ENCODE measurements around the gene ELP5.
A peak's percentile ranks its signal among the peaks of the same experiment; 100 is the strongest.

Gene ELP5

DNA sequence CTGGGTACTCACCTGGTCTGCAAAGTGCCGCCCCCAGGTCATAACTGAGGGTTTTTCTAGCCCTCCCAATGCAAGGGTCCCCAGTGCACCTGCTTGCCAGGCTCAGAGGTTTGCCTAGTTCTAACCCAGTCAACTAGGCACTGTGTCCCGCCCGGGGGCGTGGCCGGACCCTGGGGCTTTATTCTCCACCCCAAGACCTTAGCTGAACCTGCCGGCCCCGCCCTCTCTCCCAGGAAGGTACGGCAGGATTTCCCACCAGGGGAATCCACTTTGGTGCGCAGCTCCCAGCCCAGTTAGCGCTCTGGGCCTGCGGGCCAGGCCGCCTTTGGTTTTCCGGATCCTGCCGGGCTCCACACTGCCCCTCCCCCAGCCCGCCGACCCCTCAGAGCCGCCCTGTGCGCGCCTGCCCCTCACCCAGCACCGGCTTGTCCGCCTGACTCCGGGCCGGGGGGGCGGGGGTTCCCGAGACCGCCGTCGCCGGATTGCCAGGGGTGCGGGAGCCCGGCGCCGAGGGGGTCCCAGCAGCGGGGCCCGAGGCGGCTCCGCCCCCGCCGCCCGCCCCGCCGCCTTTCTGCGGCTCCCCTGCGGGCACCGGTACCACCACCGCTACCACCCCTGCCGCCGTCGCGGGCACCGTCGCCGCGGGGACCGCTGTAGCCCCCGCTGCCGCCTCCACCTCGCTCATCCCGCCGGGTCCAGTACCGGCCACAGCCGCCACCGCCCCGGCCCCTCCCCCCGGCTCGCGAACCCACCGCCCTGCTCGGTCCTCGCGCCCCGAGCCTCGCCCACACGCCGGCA, 42.0 kb downstream of the ELP5 start (continued):
- TF ChIP-seq HOXA7 (CRISPR knock-in tag; IDR thresholded peaks at IDR 0.05; ENCODE audit: borderline replicate concordance) (no peak), ZNF76 (tag by site-specific recombination; IDR thresholded peaks at IDR 0.05; ENCODE audit: borderline replicate concordance, low read depth) (no peak), KLF1 (tag by site-specific recombination; IDR thresholded peaks at IDR 0.05) (peak; percentile 95), ZNF558 (tag by site-specific recombination; IDR thresholded peaks at IDR 0.05) (no peak), ZNF114 (tag by site-specific recombination; IDR thresholded peaks at IDR 0.05) (no peak), SP2 (tag by site-specific recombination; IDR thresholded peaks at IDR 0.05) (0 out of 2 replicates have a peak, but pooled peaks have one; percentile 19), ZNF529 (tag by site-specific recombination; IDR thresholded peaks at IDR 0.05; ENCODE audit: insufficient replicate concordance) (no peak), PATZ1 (tag by site-specific recombination; IDR thresholded peaks at IDR 0.05) (0 out of 2 replicates have a peak, but pooled peaks have one; percentile 20)
- TF ChIP-seq, protein P1, sequence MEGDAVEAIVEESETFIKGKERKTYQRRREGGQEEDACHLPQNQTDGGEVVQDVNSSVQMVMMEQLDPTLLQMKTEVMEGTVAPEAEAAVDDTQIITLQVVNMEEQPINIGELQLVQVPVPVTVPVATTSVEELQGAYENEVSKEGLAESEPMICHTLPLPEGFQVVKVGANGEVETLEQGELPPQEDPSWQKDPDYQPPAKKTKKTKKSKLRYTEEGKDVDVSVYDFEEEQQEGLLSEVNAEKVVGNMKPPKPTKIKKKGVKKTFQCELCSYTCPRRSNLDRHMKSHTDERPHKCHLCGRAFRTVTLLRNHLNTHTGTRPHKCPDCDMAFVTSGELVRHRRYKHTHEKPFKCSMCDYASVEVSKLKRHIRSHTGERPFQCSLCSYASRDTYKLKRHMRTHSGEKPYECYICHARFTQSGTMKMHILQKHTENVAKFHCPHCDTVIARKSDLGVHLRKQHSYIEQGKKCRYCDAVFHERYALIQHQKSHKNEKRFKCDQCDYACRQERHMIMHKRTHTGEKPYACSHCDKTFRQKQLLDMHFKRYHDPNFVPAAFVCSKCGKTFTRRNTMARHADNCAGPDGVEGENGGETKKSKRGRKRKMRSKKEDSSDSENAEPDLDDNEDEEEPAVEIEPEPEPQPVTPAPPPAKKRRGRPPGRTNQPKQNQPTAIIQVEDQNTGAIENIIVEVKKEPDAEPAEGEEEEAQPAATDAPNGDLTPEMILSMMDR (tag by site-specific recombination; IDR thresholded peaks at IDR 0.05), result no peak
- TF ChIP-seq, protein P2, sequence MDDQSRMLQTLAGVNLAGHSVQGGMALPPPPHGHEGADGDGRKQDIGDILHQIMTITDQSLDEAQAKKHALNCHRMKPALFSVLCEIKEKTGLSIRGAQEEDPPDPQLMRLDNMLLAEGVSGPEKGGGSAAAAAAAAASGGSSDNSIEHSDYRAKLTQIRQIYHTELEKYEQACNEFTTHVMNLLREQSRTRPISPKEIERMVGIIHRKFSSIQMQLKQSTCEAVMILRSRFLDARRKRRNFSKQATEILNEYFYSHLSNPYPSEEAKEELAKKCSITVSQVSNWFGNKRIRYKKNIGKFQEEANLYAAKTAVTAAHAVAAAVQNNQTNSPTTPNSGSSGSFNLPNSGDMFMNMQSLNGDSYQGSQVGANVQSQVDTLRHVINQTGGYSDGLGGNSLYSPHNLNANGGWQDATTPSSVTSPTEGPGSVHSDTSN (CRISPR knock-in tag; IDR thresholded peaks at IDR 0.05), result no peak
- TF ChIP-seq, protein P3, sequence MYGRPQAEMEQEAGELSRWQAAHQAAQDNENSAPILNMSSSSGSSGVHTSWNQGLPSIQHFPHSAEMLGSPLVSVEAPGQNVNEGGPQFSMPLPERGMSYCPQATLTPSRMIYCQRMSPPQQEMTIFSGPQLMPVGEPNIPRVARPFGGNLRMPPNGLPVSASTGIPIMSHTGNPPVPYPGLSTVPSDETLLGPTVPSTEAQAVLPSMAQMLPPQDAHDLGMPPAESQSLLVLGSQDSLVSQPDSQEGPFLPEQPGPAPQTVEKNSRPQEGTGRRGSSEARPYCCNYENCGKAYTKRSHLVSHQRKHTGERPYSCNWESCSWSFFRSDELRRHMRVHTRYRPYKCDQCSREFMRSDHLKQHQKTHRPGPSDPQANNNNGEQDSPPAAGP (tag by site-specific recombination; IDR thresholded peaks at IDR 0.05), result no peak

GRCh38 chr17:7294614-7295153, 42.7 kb downstream of the ELP5 start, which contains the start of gene YBX2:
TSS of gene YBX2 (minus strand) at chr17:7294639. CDS start at chr17:7294500, 139 bp downstream.
- Histone ChIP-seq H3K27ac (ENCODE audit: extremely low read depth, low read depth, low read length) (peak within 1 kb of the TSS; percentile 37; the same call in 1 of the 2 replicates), H3K4me1 (ENCODE audit: control insufficient read depth, insufficient read depth, low read length) (peaks cover 6% of the 10 kb centered on the region; the same call in 1 of the 2 replicates), H3K4me3 (ENCODE audit: low read depth, low read length) (peak within 1 kb of the TSS; percentile 6; the same call in 1 of the 2 replicates), H3K9me3 (ENCODE audit: control insufficient read depth, insufficient read depth, low read depth, low read length) (no peaks in the 10 kb centered on the region), H3K36me3 (ENCODE audit: control insufficient read depth in 2 of 2, insufficient read depth in 1 of 2, low read length in 2 of 2) (no peaks in the 10 kb centered on the region)
- ChIA-PET POLR2A (no interaction called here), CTCF (no interaction called here)
- no peak for TF ChIP-seq ZNF10 (tag by site-specific recombination; IDR thresholded peaks at IDR 0.05)
- TF ChIP-seq ZNF518A (tag by site-specific recombination; conservative IDR thresholded peaks at IDR 0.05; ENCODE audit: low read depth), result no peak
- TF ChIP-seq, protein P4, sequence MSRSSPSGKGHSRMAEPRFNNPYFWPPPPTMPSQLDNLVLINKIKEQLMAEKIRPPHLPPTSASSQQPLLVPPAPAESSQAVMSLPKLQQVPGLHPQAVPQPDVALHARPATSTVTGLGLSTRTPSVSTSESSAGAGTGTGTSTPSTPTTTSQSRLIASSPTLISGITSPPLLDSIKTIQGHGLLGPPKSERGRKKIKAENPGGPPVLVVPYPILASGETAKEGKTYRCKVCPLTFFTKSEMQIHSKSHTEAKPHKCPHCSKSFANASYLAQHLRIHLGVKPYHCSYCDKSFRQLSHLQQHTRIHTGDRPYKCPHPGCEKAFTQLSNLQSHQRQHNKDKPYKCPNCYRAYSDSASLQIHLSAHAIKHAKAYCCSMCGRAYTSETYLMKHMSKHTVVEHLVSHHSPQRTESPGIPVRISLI (tag by site-specific recombination; IDR thresholded peaks at IDR 0.05), result no peak
- TF ChIP-seq ZFP37 (tag by site-specific recombination; IDR thresholded peaks at IDR 0.05), result no peak
- TF ChIP-seq, protein P5, sequence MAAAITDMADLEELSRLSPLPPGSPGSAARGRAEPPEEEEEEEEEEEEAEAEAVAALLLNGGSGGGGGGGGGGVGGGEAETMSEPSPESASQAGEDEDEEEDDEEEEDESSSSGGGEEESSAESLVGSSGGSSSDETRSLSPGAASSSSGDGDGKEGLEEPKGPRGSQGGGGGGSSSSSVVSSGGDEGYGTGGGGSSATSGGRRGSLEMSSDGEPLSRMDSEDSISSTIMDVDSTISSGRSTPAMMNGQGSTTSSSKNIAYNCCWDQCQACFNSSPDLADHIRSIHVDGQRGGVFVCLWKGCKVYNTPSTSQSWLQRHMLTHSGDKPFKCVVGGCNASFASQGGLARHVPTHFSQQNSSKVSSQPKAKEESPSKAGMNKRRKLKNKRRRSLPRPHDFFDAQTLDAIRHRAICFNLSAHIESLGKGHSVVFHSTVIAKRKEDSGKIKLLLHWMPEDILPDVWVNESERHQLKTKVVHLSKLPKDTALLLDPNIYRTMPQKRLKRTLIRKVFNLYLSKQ (tag by site-specific recombination; IDR thresholded peaks at IDR 0.05; ENCODE audit: borderline replicate concordance), result no peak
- no peak for TF ChIP-seq ZNF624 (tag by site-specific recombination; IDR thresholded peaks at IDR 0.05)
- TF ChIP-seq GLIS2 (tag by site-specific recombination; IDR thresholded peaks at IDR 0.05), result no peak
- TF ChIP-seq ZNF211 (tag by site-specific recombination; IDR thresholded peaks at IDR 0.05; ENCODE audit: low read depth), result no peak
- TF ChIP-seq KLF16 (tag by site-specific recombination; IDR thresholded peaks at IDR 0.05), result peak; percentile 58
- TF ChIP-seq ZNF629 (tag by site-specific recombination; IDR thresholded peaks at IDR 0.05), result no peak
- TF ChIP-seq KLF1 (tag by site-specific recombination; IDR thresholded peaks at IDR 0.05), result peak; percentile 77
